Fibroblast of the aortic adventitia (primary cell): ENCODE results near the gene ZNF518B. TPM values are rescaled to one million over a fixed set of nuclear protein-coding genes. Genes with fewer than 3 reads are reported as not detected.

ENCODE experiments used
- DNase-seq: peaks from one replicate; pipeline ENCODE4 v3.0.0-alpha.2; 2010; ENCODE audit warnings: low read depth
- H3K4me3 ChIP-seq: 2 replicates; pipeline ENCODE4 v1.5.1; 2011; ENCODE audit warnings: low read depth, mild to moderate bottlenecking, control low read depth, low read length, moderate library complexity
- total RNA-seq: library from RNA; depleted of rRNA; stranded (reverse); fragments of >200 nt; gene quantifications from 2 replicates; pipeline ENCODE4 v1.2.3, GENCODE V29; 2012; ENCODE audit warnings: low replicate concordance
- TF ChIP-seq, protein P1 (sequence below): IDR thresholded peaks from 2 replicates; pipeline ENCODE4 v1.5.1; 2011; ENCODE audit warnings: mild to moderate bottlenecking, low read length, control low read depth, inconsistent platforms; ENCODE audit not compliant: insufficient read depth

The ZNF518B gene
- total RNA-seq, 1 donor: 31.4 TPM

DNA sequence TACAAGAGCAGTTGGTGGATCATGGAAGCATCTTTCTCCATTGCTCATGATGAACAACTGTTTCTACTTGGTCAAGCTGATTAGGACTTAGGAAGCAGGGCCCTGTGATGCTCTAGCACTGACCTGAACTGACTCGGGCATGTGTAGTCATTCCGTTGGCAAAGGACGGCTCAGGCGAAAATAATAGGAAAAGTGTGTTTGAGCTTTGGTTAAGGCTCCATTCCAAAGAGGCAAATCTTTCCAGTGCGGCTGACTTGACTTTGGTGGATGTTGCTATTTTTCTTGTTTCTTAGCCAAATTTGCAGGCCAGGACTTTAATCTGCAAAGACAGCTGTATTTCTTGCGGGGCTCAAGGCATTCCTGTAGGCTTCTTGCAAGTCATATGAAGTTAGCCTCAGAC is 39.5 kb downstream of the ZNF518B start:
- TF ChIP-seq, protein P1, sequence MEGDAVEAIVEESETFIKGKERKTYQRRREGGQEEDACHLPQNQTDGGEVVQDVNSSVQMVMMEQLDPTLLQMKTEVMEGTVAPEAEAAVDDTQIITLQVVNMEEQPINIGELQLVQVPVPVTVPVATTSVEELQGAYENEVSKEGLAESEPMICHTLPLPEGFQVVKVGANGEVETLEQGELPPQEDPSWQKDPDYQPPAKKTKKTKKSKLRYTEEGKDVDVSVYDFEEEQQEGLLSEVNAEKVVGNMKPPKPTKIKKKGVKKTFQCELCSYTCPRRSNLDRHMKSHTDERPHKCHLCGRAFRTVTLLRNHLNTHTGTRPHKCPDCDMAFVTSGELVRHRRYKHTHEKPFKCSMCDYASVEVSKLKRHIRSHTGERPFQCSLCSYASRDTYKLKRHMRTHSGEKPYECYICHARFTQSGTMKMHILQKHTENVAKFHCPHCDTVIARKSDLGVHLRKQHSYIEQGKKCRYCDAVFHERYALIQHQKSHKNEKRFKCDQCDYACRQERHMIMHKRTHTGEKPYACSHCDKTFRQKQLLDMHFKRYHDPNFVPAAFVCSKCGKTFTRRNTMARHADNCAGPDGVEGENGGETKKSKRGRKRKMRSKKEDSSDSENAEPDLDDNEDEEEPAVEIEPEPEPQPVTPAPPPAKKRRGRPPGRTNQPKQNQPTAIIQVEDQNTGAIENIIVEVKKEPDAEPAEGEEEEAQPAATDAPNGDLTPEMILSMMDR: no peak
- peak; percentile 82 for DNase-seq
- no peak overlapping the region for H3K4me3 ChIP-seq

DNA sequence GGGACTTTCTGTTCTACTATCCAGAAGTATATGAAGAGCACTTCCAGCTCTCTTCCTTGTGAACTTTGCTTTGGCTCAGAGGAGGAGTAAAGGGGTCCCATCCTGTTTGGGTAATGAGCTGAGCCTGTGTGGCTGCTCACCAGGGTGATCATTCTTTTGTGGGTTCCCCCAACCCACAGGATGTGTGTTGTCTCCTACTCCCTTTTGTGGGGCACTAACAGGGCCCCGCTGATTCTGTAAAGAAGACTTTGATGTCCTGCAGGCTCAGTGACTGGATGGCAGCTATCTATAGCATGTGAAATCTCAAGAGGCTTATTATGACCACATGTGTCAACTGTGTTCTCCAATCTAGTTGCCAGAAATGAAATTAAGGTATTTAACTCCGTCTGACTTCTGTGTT is 40.8 kb downstream of the ZNF518B start:
- TF ChIP-seq, protein P1: no peak
- DNase-seq: no peak
- no peak overlapping the region for H3K4me3 ChIP-seq

DNA sequence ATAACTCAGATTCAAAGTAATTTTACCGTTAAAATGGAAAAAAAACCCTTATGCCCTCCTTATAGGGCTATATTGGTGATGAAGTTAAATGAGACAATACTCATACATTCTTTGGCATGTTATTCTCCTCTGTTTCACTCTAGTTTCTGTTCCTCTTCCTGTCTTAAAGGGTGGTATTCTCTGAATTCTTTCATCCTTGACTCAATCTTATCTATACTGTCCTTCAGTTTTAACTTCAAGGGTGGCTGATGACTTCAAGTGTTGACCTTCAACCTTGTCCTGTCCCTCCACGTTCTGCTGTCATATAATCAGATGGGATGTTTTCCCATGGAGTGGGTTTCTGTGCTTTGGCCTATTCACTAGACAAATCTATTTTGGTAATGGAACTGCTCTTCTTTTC is 44.0 kb downstream of the ZNF518B start:
- no peak for DNase-seq
- TF ChIP-seq, protein P1: no peak
- no peak overlapping the region for H3K4me3 ChIP-seq

DNA sequence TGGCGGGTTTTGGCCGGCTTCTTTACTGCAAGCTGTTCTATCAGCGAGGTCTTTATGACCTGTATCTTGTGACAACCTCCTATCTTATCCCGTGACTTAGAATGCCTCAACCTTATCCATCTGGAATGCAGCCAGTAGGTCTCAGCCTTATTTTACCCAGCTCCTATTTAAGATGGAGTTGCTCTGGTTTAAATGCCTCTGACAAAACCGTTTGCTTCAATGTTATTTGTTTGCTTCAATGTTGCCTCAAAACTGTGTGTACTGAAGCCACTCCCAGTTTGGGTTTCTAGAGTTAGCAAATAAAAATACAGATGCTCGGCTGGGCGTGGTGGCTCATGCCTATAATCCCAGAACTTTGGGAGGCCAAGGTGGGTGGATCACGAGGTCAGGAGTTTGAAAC is 51.6 kb downstream of the ZNF518B start:
- TF ChIP-seq, protein P1: no peak
- no peak overlapping the region for H3K4me3 ChIP-seq
- DNase-seq: no peak

DNA sequence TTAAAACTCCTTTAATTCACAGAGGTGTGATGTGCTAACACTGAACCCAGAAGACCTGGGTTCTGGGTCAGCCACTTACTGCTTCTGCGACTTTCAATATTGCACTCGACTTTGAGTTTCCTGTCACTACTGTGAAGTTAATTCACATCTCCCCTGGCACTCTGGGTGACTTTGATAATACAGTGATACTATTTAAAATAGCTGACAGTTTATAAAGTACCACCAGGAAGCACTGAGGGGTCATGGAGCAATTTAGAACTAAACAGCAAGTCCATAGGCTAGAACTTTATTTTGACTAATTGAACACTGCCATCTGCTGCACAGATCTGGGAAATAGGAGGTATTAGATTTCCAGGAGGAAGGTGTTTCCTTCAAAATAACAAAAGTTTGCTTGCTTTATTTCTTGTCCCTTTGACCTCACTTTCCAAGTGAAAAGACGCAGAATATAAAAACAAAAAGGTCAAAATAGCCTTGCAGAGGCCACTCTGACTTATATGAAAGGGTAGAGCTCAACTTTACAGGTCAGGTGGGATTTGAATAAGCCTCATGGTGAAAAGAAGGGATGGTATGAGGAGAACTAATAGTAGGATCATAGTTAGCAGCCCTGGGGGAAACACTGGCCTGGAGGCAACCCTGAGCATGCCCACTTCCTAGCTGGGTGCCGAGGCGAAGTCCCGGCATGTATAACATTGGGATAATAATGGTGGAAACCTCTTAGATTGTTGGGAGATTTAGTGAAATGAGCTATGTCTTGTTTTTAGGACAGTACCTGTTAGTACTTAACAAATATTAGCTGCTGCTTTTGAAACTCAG is 53.4 kb downstream of the ZNF518B start:
- TF ChIP-seq, protein P1: peak; percentile 58
- no peak overlapping the region for H3K4me3 ChIP-seq
- DNase-seq: peak; percentile 80

GRCh38 chr4:10395971-10396580 is 61.1 kb downstream of the ZNF518B start:
- TF ChIP-seq, protein P1: no peak
- no peak for DNase-seq
- H3K4me3 ChIP-seq: no peak overlapping the region

Other genes with a start within 250 kb of the ZNF518B start
- gene CLNK, start 227.3 kb upstream of the ZNF518B start, total RNA-seq: 0.08 TPM in 1 of 2 replicates, not detected in the other